Measurements from ENCODE around the gene CLCN6.

DNA sequence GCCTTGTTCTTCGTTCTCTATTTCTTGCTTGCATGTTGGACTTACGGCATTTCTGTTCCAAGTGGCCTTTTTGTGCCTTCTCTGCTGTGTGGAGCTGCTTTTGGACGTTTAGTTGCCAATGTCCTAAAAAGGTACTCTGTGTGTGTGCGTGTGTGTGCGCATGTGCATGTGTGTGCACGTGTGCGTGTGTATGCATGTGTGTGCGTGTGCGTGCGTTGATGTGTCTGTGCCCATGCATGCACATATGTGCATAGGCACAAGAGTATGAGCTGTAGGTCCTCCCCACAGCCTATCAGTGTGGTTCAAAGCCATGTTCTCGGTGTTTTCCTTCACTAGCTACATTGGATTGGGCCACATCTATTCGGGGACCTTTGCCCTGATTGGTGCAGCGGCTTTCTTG, 27.9 kb downstream of the CLCN6 start:
- TF ChIP-seq, protein P1, sequence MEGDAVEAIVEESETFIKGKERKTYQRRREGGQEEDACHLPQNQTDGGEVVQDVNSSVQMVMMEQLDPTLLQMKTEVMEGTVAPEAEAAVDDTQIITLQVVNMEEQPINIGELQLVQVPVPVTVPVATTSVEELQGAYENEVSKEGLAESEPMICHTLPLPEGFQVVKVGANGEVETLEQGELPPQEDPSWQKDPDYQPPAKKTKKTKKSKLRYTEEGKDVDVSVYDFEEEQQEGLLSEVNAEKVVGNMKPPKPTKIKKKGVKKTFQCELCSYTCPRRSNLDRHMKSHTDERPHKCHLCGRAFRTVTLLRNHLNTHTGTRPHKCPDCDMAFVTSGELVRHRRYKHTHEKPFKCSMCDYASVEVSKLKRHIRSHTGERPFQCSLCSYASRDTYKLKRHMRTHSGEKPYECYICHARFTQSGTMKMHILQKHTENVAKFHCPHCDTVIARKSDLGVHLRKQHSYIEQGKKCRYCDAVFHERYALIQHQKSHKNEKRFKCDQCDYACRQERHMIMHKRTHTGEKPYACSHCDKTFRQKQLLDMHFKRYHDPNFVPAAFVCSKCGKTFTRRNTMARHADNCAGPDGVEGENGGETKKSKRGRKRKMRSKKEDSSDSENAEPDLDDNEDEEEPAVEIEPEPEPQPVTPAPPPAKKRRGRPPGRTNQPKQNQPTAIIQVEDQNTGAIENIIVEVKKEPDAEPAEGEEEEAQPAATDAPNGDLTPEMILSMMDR (IDR thresholded peaks at IDR 0.05): no peak
- TF ChIP-seq POLR2AphosphoS5 (IDR thresholded peaks at IDR 0.05) (no peak), POLR2A (IDR thresholded peaks at IDR 0.05) (no peak)

Data from prostate gland (tissue), 2 donors.